ENCODE measurements around the gene SV2A.
A peak's percentile ranks its signal among the peaks of the same experiment; 100 is the strongest.
"Not testable (repeated sequence)": the region's sequence is repeated elsewhere in the genome, so short reads cannot be mapped to it uniquely, and the experiment has no call there.

Gene SV2A

GRCh38 chr1:149886396-149887195, 31.0 kb downstream of the SV2A start:
- peak; percentile 66 to 79 for DNase-seq (ENCODE audit: low read depth in 2 of 2)

DNA sequence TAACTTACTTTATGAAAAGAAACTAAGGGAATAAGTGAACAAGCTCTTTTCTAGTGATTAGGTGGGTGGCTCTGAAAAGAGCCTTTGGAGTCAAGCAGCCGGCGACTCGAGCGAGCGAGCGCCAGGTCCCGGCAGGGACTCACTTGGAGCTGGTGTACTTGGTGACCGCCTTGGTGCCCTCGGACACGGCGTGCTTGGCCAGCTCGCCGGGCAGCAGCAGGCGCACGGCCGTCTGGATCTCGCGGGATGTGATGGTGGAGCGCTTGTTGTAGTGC, 31.6 kb downstream of the SV2A start:
- DNase-seq (ENCODE audit: low read depth in 2 of 2), result not testable (repeated sequence)

DNA sequence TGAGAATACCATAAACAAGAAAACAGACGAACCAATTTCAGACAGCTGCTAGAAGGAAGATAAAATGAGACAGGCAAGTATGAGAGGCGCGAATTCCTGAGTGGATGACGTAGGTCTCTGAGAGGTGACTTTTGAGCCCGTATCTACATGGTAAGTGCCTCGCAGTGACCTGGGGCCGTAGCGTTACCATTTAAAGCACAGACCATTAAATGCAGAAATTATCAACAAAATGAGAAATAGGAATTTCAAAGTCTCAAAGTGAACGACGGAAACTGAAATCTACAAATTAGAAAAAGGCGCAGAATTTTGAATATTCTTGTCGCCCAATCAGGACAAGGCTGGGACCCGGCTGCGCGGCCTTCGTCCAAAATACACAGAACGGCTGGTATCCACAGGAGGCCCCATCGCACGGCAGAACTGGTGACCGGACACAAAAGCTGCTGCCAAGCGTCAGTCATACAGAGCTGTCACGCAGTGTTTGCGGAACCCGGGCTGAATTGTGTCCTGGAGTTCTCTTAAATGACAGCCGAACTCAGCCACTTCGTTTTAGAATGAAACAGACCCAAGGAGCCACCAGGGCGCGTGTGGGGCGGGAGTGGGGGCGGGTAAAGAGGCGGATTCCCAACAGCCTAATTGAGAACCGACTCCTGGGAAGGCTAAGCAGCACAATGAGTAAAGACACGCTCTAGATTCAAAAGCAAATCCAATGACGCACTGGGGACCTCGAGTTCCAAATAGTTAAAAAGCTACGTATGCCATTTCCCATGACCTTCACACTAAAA, 32.1 kb downstream of the SV2A start:
- DNase-seq (ENCODE audit: low read depth in 2 of 2), result peak; percentile 27 to 28

DNA sequence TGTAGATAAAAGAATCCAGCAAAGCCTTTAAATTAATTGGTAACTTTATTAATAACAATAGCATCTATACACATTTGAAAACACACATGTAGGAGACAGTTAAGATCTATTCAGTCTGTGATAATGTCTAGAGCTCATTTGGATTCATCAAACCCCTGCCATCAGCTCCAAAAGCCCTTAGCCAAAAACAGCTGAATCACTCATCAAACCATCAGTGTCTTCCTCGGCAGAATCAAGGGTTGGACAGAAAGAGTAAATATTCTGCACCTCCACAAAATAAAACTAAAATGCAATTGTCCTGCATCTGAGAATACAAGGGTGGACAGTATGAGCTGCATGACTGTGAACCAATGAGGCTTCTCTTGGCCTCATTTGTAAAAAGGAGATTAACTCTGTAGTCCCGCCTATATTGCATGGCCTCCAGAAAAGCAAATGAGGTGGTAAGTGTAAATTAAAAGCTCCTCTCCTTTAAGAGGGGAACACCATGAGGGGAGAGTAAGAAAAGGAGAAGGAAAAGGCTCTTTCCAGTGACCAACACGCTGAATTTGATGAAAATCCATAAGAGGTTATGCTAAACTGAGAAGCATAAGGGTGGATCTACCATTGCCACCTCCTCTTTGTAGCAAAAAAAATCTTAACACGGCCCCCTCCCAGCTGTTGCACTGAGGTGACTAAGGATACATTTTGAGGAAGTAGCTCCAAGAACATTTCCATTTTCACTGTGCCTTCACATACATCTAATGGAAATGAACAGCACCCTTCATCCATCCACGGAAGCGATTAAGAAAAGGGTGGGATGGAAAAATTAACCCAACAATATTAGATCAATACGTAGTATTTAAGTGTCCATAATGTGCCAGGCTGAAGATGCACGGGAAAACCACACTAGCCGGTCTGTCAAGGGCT, 33.0 kb downstream of the SV2A start:
- DNase-seq (ENCODE audit: low read depth in 2 of 2), result no peak

- DNase-seq (ENCODE audit: low read depth in 2 of 2), result no peak
Measured at GRCh38 chr1:149883598-149884247, 33.9 kb downstream of the SV2A start.

DNA sequence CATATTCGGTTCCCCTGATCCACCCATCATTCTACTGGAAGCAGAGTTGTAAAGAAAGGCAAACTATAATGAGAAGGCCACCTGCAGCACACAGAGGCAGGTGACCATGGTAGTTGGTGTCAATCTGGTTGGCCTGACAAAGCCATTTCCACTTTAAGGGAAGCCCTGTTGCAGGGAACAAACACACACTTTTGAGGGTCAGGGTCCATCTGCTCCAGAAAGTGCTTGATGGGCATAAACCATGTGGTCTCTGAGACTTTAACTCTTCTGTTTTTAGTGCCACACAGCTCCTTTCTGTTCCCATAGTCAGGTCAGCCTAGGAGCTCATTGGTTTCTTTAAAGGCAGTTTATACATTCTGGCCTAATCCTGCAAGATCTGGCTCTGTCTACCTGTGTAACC, 35.8 kb downstream of the SV2A start:
- DNase-seq (ENCODE audit: low read depth in 2 of 2), result no peak

DNA sequence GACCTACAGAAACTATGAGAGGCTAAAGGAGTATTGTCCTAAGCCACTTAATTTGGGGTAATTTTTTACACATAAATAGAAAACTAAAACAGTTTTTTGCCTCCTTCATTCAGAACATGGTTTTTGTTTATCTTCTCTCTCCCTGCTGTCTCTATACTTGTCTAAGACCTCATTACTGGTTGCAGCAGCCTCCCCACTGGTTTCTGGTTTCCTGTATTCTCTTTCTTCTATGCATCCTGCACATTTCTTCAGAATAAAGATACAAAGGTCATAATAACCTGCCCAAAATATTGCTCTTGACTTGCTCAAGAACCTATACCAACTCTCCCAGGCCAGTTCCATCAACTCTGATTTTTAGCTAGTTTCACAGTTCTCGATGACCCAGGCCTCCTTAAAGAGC, 38.1 kb downstream of the SV2A start:
- DNase-seq (ENCODE audit: low read depth in 2 of 2), result no peak

- no peak for DNase-seq (ENCODE audit: low read depth in 2 of 2)
Measured at GRCh38 chr1:149877211-149877946, 40.3 kb downstream of the SV2A start.

DNA sequence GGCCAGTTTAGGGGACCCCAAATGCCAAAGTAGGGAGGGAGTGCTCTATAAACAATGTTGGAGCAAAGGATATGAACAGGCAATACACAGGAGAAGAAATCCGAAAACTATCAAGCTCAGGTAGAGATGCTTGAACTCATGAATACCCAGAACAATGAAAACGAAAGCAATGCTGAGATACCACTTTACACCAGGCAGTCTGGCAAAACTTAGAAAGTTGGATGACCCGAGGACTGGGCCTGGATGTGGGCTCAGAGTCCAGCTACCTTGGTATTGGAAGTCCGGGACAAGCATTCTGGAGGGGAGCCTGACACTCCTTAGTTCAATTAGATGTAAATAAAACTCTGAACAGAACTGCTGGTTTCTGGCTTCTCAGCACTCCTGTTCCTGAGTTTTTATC, 44.6 kb downstream of the SV2A start:
- not testable (repeated sequence) for DNase-seq (ENCODE audit: low read depth in 2 of 2)

DNA sequence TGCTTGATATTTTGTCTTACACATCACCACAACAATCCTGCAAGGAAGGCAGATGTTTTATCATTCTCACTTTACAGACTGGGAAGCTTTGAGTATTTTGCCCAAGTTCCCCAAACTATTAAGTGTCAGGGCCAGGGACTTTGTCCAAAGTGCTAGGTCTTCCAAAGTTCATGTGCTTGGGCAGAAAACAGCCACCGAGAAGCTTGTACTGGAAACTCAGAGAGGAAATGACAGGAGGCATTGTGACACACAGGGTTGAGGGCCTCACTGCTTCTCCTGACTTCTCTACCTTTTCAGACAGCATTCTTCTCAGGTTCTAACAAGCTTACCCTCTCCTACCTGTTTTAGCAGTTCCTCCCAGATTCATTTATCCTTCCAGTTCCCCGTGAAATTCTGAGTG, 50.8 kb downstream of the SV2A start:
- not testable (repeated sequence) for DNase-seq (ENCODE audit: low read depth in 2 of 2)

GRCh38 chr1:149861497-149862054, 56.1 kb downstream of the SV2A start:
- not testable (repeated sequence) for DNase-seq (ENCODE audit: low read depth in 2 of 2)

DNA sequence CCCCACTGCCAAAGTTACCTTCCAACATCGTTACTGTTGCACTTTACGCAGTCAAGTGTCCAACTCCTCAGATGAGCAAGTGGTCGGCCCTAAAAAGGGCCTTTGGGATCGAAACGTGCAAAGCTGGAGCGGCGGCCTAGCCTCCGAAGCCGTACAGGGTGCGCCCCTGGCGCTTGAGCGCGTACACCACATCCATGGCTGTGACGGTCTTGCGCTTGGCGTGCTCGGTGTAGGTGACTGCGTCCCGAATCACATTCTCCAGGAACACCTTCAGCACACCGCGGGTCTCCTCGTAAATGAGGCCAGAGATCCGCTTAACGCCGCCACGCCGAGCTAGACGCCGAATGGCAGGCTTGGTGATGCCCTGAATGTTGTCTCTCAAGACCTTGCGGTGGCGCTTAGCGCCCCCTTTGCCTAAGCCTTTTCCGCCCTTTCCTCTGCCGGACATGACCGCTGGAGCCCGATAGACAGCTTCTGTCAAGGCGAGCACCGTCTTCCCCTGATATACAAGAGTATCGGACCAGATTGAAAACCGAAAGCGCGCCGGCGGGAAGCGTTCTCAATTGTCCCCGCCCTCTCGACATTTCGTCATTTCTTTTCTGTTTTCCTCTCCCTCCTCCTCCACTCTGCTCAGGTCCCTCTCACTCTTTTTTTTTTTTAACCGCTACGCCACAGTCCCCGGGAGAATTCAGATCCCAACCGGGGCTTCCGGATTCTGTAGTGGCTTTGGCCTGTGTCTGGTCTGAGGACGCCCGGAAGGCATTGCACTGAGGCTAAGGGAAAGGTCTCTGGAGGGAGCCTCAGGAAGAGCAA, 56.8 kb downstream of the SV2A start:
- DNase-seq (ENCODE audit: low read depth in 2 of 2), result not testable (repeated sequence)

DNA sequence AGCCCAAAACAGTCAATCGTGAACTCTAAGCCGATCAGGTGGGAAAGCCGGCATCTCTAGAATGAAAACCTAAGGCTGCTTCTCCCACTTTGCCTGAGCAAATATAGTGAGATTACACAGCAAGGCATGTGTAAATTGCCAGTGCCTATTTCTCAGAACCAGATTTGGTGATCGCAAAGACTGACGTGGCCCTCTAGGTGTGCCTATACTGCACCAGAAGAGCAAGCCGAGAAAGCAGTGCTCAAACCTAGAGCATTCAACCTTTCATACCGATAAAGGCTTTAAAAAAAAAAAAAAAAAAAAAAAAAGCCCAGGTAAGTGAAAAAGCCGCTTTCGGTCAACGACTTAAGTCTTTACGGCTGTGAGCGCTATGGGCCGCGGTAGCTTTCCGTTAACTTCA, 57.4 kb downstream of the SV2A start:
- not testable (repeated sequence) for DNase-seq (ENCODE audit: low read depth in 2 of 2)
